ENCODE measurements around the gene MTR. TPM values are rescaled to one million over a fixed set of nuclear protein-coding genes. Genes with fewer than 3 reads are reported as not detected.
A peak's percentile ranks its signal among the peaks of the same experiment; 100 is the strongest.

MTR gene
- total and polyA plus RNA-seq, 9 of the 15 experiments (the other 6 are each of a cell fraction or from before 2014, with no cell fraction given), result 3.4 to 44.3 (median 20.3) TPM

DNA sequence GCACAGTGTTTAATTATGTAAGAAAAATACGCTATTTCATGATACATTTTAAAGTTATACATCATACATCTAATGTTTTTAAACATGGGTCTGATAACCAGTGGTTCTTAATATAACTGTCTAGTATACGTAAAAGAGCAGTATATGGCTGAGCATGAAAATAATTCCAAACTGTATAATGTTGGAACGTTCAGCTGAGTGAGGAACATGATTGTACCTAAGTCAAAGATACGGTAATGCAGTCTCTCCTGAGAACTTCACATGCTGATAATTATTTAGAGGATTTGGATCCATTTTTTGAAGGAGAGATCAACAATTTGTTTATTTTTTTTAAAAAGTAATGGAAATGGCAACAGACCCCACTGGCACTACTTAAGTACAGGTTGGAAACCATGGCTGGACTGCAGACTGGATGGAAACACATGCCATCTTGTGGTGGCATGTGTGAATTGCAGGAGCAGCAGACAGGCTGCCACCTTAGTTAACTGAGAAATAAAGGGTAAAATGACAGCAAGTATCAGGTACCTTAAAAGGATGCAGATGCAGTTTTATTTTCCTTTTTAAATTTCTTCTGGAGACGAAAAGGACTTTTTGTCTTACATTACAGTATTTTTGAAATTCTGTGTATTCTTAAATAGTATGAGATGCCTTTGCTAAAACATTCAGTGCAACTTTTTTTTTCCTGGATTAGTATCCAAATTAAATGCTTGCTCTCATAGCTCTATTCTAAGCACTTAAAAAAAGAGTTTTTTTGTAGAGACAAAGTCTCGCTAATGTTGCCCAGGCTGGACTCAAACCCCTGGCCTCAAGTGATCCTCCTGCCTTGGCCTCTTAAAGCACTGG, 73.8 kb downstream of the MTR start (continued):
- TF ChIP-seq MXD1 (CRISPR knock-in tag; IDR thresholded peaks at IDR 0.05; ENCODE audit: borderline replicate concordance, poor library complexity, severe bottlenecking), result no peak
- peak; percentile 81 to 83 for TF ChIP-seq RAD21 (CRISPR knock-in tag; conservative IDR thresholded peaks at IDR 0.05 in 1 of 2, IDR thresholded peaks at IDR 0.05 in 1 of 2)
- peak; percentile 87 to 93 (median 92) for TF ChIP-seq CTCF (IDR thresholded peaks at IDR 0.05 in 2 of 3, conservative IDR thresholded peaks at IDR 0.05 in 1 of 3; ENCODE audit: insufficient read depth in 2 of 3, low read depth in 1 of 3, low read length in 3 of 3)
- no peak for TF ChIP-seq XRCC5 (IDR thresholded peaks at IDR 0.05; ENCODE audit: low read depth, low read length)
- TF ChIP-seq, protein P1, sequence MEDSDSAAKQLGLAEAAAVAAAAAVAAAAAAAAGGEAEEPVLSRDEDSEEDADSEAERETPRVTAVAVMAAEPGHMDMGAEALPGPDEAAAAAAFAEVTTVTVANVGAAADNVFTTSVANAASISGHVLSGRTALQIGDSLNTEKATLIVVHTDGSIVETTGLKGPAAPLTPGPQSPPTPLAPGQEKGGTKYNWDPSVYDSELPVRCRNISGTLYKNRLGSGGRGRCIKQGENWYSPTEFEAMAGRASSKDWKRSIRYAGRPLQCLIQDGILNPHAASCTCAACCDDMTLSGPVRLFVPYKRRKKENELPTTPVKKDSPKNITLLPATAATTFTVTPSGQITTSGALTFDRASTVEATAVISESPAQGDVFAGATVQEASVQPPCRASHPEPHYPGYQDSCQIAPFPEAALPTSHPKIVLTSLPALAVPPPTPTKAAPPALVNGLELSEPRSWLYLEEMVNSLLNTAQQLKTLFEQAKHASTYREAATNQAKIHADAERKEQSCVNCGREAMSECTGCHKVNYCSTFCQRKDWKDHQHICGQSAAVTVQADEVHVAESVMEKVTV (CRISPR knock-in tag; IDR thresholded peaks at IDR 0.05), result peak; percentile 65
- TF ChIP-seq SMC3 (conservative IDR thresholded peaks at IDR 0.05; ENCODE audit: insufficient read depth, low read depth, low read length), result peak; percentile 78
- no peak for TF ChIP-seq HMG20B (CRISPR knock-in tag; IDR thresholded peaks at IDR 0.05)
- TF ChIP-seq ZNF644 (tag; IDR thresholded peaks at IDR 0.05; ENCODE audit: low read depth), result no peak
- TF ChIP-seq IRF1 (CRISPR knock-in tag; IDR thresholded peaks at IDR 0.05; ENCODE audit: borderline replicate concordance), result no peak
- 0 out of 3 replicates have a peak, but pooled peaks of 1 of the 2 experiments have one; percentile 44 for TF ChIP-seq CBX3 (IDR thresholded peaks at IDR 0.05; ENCODE audit: borderline replicate concordance in 1 of 2, low read length in 2 of 2)
- peak in 1 of 3 experiments; percentile 49 for TF ChIP-seq YY1 (IDR thresholded peaks at IDR 0.05; ENCODE audit: borderline replicate concordance in 1 of 3, control insufficient read depth in 1 of 3, extremely low read depth in 1 of 3, insufficient read depth in 3 of 3, insufficient read length in 1 of 3, insufficient replicate concordance in 2 of 3, low read depth in 1 of 3, low read length in 2 of 3)
- no peak for TF ChIP-seq NFIX (CRISPR knock-in tag; IDR thresholded peaks at IDR 0.05; ENCODE audit: low read depth)
- TF ChIP-seq NONO (IDR thresholded peaks at IDR 0.05; ENCODE audit: low read depth in 2 of 2, low read length in 1 of 2), result no peak
- TF ChIP-seq ATF3 (IDR thresholded peaks at IDR 0.05), result no peak
- 0 out of 2 replicates have a peak, but pooled peaks have one; percentile 49 for TF ChIP-seq ATF3 (CRISPR knock-in tag; conservative IDR thresholded peaks at IDR 0.05)

Measured in K562 (cell line).